NCI-H2081 treated with DMSO at 0.1 percent for 48 hours (cell line): ENCODE data around the gene CD226.

ENCODE experiments used
- DNase-seq: peaks from one replicate; lab custom pipeline; 2025; lab: John Stamatoyannopoulos, UW

CD226 gene

GRCh38 chr18:69814861-69815385 is 132.8 kb downstream of the CD226 start:
- DNase-seq = no peak

- no peak for DNase-seq
Observed at GRCh38 chr18:69813559-69813958, 134.1 kb downstream of the CD226 start.

GRCh38 chr18:69808399-69808798 is 139.3 kb downstream of the CD226 start:
- DNase-seq = no peak

- DNase-seq = no peak
Observed at GRCh38 chr18:69804776-69805501, 142.7 kb downstream of the CD226 start.
